Measurements from ENCODE around the gene STPG1. TPM values are rescaled to one million over a fixed set of nuclear protein-coding genes. Genes with fewer than 3 reads are reported as not detected.

The STPG1 gene
- total RNA-seq, 1 experiment from 2014 or later, result 12.8 TPM

GRCh38 chr1:24388331-24388885 is 25.2 kb downstream of the STPG1 start (continued):
- TF ChIP-seq CREM (CRISPR knock-in tag; IDR thresholded peaks at IDR 0.05) (no peak), STAT6 (CRISPR knock-in tag; conservative IDR thresholded peaks at IDR 0.05; ENCODE audit: low read depth) (no peak), PRRX2 (CRISPR knock-in tag; IDR thresholded peaks at IDR 0.05) (no peak), ZNF423 (CRISPR knock-in tag; IDR thresholded peaks at IDR 0.05) (no peak), ZNF671 (CRISPR knock-in tag; IDR thresholded peaks at IDR 0.05) (no peak), ZNF416 (CRISPR knock-in tag; IDR thresholded peaks at IDR 0.05) (no peak), ZNF425 (CRISPR knock-in tag; conservative IDR thresholded peaks at IDR 0.05) (no peak), SP1 (CRISPR knock-in tag; conservative IDR thresholded peaks at IDR 0.05) (no peak), FOXP1 (CRISPR knock-in tag; IDR thresholded peaks at IDR 0.05; ENCODE audit: borderline replicate concordance) (no peak), CBFB (CRISPR knock-in tag; IDR thresholded peaks at IDR 0.05; ENCODE audit: low read depth) (no peak), IRF2 (CRISPR knock-in tag; IDR thresholded peaks at IDR 0.05; ENCODE audit: borderline replicate concordance, low read depth) (no peak), ZNF219 (CRISPR knock-in tag; IDR thresholded peaks at IDR 0.05; ENCODE audit: borderline replicate concordance) (no peak)

GRCh38 chr1:24387636-24388175 is 25.9 kb downstream of the STPG1 start:
- Mint-ChIP-seq H3K27me3 (ENCODE audit: low read depth) (no peaks in the 10 kb centered on the region; the same call in 1 of the 2 replicates), H3K4me1 (peaks cover 16% of the 10 kb centered on the region), H3K36me3 (peaks cover 2% of the 10 kb centered on the region; the same call in 1 of the 2 replicates), H3K9me3 (no peaks in the 10 kb centered on the region), H3K4me3 (no peak overlapping the region), H3K27ac (no peak overlapping the region)
- ChIA-PET CTCF (interaction anchor here (0.8 to 5.9 kb wide), 3 partner anchors 186 to 577 kb away, joined by 3 to 45 read pairs (median 27); no protein-coding TSS in a partner anchor), POLR2A (interaction anchor here (0.6 kb wide), 2 partner anchors 186 to 531 kb away, joined by 3 to 4 read pairs; no protein-coding TSS in a partner anchor)
- DNase-seq (ENCODE audit: low spot score) (no peak), ATAC-seq (no peak)
- TF ChIP-seq ZSCAN18 (CRISPR knock-in tag; IDR thresholded peaks at IDR 0.05) (no peak), SP1 (CRISPR knock-in tag; conservative IDR thresholded peaks at IDR 0.05) (no peak), RORB (CRISPR knock-in tag; IDR thresholded peaks at IDR 0.05) (no peak), NFE2L1 (CRISPR knock-in tag; IDR thresholded peaks at IDR 0.05) (no peak), MXD4 (CRISPR knock-in tag; IDR thresholded peaks at IDR 0.05; ENCODE audit: borderline replicate concordance) (no peak), EMX1 (CRISPR knock-in tag; IDR thresholded peaks at IDR 0.05) (no peak), ZNF281 (CRISPR knock-in tag; IDR thresholded peaks at IDR 0.05) (no peak), AR (CRISPR knock-in tag; IDR thresholded peaks at IDR 0.05) (no peak), ZNF671 (CRISPR knock-in tag; IDR thresholded peaks at IDR 0.05) (no peak), ZMAT4 (CRISPR knock-in tag; IDR thresholded peaks at IDR 0.05) (no peak), ETV6 (CRISPR knock-in tag; IDR thresholded peaks at IDR 0.05) (no peak), ZNF121 (CRISPR knock-in tag; IDR thresholded peaks at IDR 0.05) (no peak), MAX (CRISPR knock-in tag; IDR thresholded peaks at IDR 0.05) (no peak), GRHL2 (CRISPR knock-in tag; IDR thresholded peaks at IDR 0.05; ENCODE audit: insufficient replicate concordance, severe bottlenecking) (no peak), ZBTB21 (CRISPR knock-in tag; IDR thresholded peaks at IDR 0.05; ENCODE audit: borderline replicate concordance) (no peak)

Data from WTC11 (cell line).